Neural cell (in vitro differentiated cells): ENCODE measurements around the gene TAMM41.

Source experiments
- EP300 ChIP-seq: fragments of 450-650 bp; conservative IDR thresholded peaks from 2 replicates; pipeline ENCODE4 v1.6.1; 2014; ENCODE audit warnings: antibody characterized with exemption, mild to moderate bottlenecking, moderate library complexity; ENCODE audit not compliant: poor library complexity, severe bottlenecking
- EZH2 ChIP-seq: fragments of 200-600, 300-800 bp; shearing (Covaris generic), sonication (generic); IDR thresholded peaks from 2 replicates; pipeline ENCODE4 v1.6.1; 2014; ENCODE audit warnings: antibody characterized with exemption, low read length, borderline replicate concordance, mild to moderate bottlenecking; ENCODE audit not compliant: insufficient read depth, poor library complexity, severe bottlenecking
- MXI1 ChIP-seq: fragments of 450-650 bp; conservative IDR thresholded peaks from 2 replicates; pipeline ENCODE4 v1.6.1; 2014; ENCODE audit warnings: antibody characterized with exemption, mild to moderate bottlenecking; ENCODE audit not compliant: poor library complexity, severe bottlenecking
- POLR2AphosphoS5 ChIP-seq: IDR thresholded peaks from 2 replicates; pipeline ENCODE4 v1.6.1; 2012
- TAF1 ChIP-seq: IDR thresholded peaks from 2 replicates; pipeline ENCODE4 v1.6.1; 2012; ENCODE audit warnings: low read depth
- TF ChIP-seq, protein P1 (sequence below): fragments of 450-650 bp; IDR thresholded peaks from 2 replicates; pipeline ENCODE4 v1.5.1; 2014; ENCODE audit warnings: antibody characterized with exemption, mild to moderate bottlenecking, moderate library complexity; ENCODE audit not compliant: poor library complexity, severe bottlenecking

DNA sequence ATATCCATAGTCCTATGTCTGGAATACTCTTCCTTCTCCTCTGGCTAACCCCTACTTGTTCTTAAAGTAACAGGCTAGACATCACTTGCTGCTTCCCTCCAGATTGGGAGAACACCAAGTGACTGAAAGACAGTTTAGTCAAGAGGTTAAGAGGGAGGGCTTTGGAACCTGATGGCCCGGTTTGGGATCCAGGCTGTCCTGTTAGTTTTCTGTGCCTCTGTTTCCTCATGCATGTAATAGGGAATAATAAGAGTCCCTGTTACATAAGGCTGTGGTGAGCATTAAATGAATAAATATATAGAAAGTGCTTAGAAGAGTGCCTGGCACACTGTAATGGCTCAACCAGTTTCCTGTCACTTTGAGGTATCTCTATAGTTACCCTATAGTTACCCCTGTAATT lies 66.3 kb downstream of the TAMM41 start:
- TF ChIP-seq EZH2 = no peak
- TF ChIP-seq, protein P1, sequence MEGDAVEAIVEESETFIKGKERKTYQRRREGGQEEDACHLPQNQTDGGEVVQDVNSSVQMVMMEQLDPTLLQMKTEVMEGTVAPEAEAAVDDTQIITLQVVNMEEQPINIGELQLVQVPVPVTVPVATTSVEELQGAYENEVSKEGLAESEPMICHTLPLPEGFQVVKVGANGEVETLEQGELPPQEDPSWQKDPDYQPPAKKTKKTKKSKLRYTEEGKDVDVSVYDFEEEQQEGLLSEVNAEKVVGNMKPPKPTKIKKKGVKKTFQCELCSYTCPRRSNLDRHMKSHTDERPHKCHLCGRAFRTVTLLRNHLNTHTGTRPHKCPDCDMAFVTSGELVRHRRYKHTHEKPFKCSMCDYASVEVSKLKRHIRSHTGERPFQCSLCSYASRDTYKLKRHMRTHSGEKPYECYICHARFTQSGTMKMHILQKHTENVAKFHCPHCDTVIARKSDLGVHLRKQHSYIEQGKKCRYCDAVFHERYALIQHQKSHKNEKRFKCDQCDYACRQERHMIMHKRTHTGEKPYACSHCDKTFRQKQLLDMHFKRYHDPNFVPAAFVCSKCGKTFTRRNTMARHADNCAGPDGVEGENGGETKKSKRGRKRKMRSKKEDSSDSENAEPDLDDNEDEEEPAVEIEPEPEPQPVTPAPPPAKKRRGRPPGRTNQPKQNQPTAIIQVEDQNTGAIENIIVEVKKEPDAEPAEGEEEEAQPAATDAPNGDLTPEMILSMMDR = no peak
- no peak for TF ChIP-seq POLR2AphosphoS5
- TF ChIP-seq TAF1 = no peak
- no peak for TF ChIP-seq EP300
- TF ChIP-seq MXI1 = no peak
